A549 (cell line): ENCODE measurements around the gene GTF2A1. TPM values are rescaled to one million over a fixed set of nuclear protein-coding genes. Genes with fewer than 3 reads are reported as not detected.

Experiments used
- ATAC-seq, 2 experiments: fragments of 200-7000 bp in 1 of 2; fragments of >200 bp in 1 of 2; cut with Nextera tagmentation in 1 of 2; cut with Tn5 transposase in 1 of 2; 3 replicates each; pipeline versions ENCODE4 v1.8.0 to v1.9.1; 2018 to 2020; ENCODE audit warnings: mild to moderate bottlenecking in 1 of 2, moderate library complexity in 1 of 2
- CTCF ChIA-PET: fragments of 300-600 bp; sonication (Branson Sonifier 250); formaldehyde crosslinking; extraction: SDS; loops from one replicate; lab custom pipeline; 2021; ENCODE audit warnings: antibody characterized with exemption, inconsistent platforms; lab: Yijun Ruan, JAX
- POLR2A ChIA-PET: fragments of 350-600 bp; formaldehyde crosslinking; extraction: SDS; loops from one replicate; lab custom pipeline; 2021; ENCODE audit warnings: antibody characterized with exemption, inconsistent platforms; lab: Yijun Ruan, JAX
- DNase-seq, 2 experiments: peaks; one replicate each; pipeline versions ENCODE4 v3.0.0 to v3.0.0-alpha.2; 2011 to 2016; ENCODE audit warnings: low read depth in 1 of 2, low spot score in 1 of 2
- FAIRE-seq: peaks from 2 replicates; lab custom pipeline; 2011; peaks lifted over from hg19 to GRCh38; lab: Jason Lieb, UNC
- H3K27ac ChIP-seq, 2 experiments: fragments of >200 bp; sonication (Bioruptor Twin); formaldehyde crosslinking; 3 replicates each; pipeline ENCODE4 v1.5.1; 2016 to 2017
- H3K4me1 ChIP-seq: fragments of >200 bp; sonication (Bioruptor Twin); formaldehyde crosslinking; 3 replicates; pipeline ENCODE4 v1.6.1; 2016
- H3K4me2 ChIP-seq: fragments of >200 bp; sonication (Bioruptor Twin); formaldehyde crosslinking; 3 replicates; pipeline ENCODE4 v1.6.1; 2016
- H3K4me3 ChIP-seq: fragments of >200 bp; sonication (Bioruptor Twin); formaldehyde crosslinking; 3 replicates; pipeline ENCODE4 v1.5.1; 2016
- H3K9me3 ChIP-seq: fragments of >200 bp; sonication (Bioruptor Twin); formaldehyde crosslinking; 3 replicates; pipeline ENCODE4 v1.6.1; 2016
- BHLHE40 ChIP-seq: IDR thresholded peaks from 2 replicates; pipeline ENCODE4 v1.6.1; 2012; ENCODE audit warnings: low read depth, low read length, inconsistent platforms
- CBX2 ChIP-seq: fragments of 200-600 bp; sonication (generic); IDR thresholded peaks from 2 replicates; pipeline ENCODE4 v1.6.1; 2016; ENCODE audit warnings: low read depth, mild to moderate bottlenecking, borderline replicate concordance
- CBX8 ChIP-seq: fragments of 200-600 bp; sonication (generic); IDR thresholded peaks from 2 replicates; pipeline ENCODE4 v1.6.1; 2016
- CEBPB ChIP-seq, 2 experiments: fragments of >200 bp in 1 of 2; sonication (Bioruptor Twin) in 1 of 2; formaldehyde crosslinking in 1 of 2; IDR thresholded peaks; 2 replicates each; pipeline ENCODE4 v1.6.1; 2012 to 2016
- EHF ChIP-seq: fragments of 250-450 bp; sonication (Bioruptor Pico); IDR thresholded peaks from 2 replicates; pipeline ENCODE4 v1.5.0; 2020; ENCODE audit warnings: mild to moderate bottlenecking
- EHMT2 ChIP-seq: fragments of 200-600 bp; sonication (generic); IDR thresholded peaks from 2 replicates; pipeline ENCODE4 v1.6.1; 2016; ENCODE audit warnings: antibody characterized with exemption, low read depth, mild to moderate bottlenecking, moderate library complexity
- FOSB ChIP-seq: fragments of 250-450 bp; sonication (Bioruptor Pico); IDR thresholded peaks from 2 replicates; pipeline ENCODE4 v1.5.0; 2020; ENCODE audit warnings: mild to moderate bottlenecking, moderate library complexity
- HDAC2 ChIP-seq: fragments of 200-600 bp; sonication (generic); IDR thresholded peaks from 2 replicates; pipeline ENCODE4 v1.6.1; 2016
- JUN ChIP-seq, 2 experiments: fragments of >200 bp; sonication (Bioruptor Twin); formaldehyde crosslinking; IDR thresholded peaks; 2 replicates in 1 of 2; 3 replicates in 1 of 2; pipeline ENCODE4 v1.6.1; 2016 to 2017
- JUNB ChIP-seq: fragments of >200 bp; sonication (Bioruptor Twin); formaldehyde crosslinking; IDR thresholded peaks from 2 replicates; pipeline ENCODE4 v1.6.1; 2016
- MAZ ChIP-seq: fragments of 150-350 bp; IDR thresholded peaks from 2 replicates; pipeline ENCODE4 v1.6.1; 2014; ENCODE audit warnings: antibody characterized with exemption, low read depth, low read length, borderline replicate concordance
- MYC ChIP-seq: IDR thresholded peaks from 2 replicates; pipeline ENCODE4 v1.6.1; 2012; ENCODE audit warnings: mild to moderate bottlenecking, inconsistent platforms, low read length, improper control_type of control experiment, borderline replicate concordance
- NR3C1 ChIP-seq: fragments of >200 bp; sonication (Bioruptor Twin); formaldehyde crosslinking; IDR thresholded peaks from 3 replicates; pipeline ENCODE4 v1.6.1; 2017
- POLR2AphosphoS2 ChIP-seq: conservative IDR thresholded peaks from 2 replicates; pipeline ENCODE4 v1.6.1; 2012; ENCODE audit warnings: low read length, improper control_type of control experiment, inconsistent platforms
- RARB ChIP-seq: fragments of 250-450 bp; sonication (Bioruptor Pico); IDR thresholded peaks from 2 replicates; pipeline ENCODE4 v1.8.0; 2021; ENCODE audit warnings: mild to moderate bottlenecking, moderate library complexity
- RCOR1 ChIP-seq: fragments of 150-350 bp; IDR thresholded peaks from 2 replicates; pipeline ENCODE4 v1.6.1; 2014; ENCODE audit warnings: antibody characterized with exemption, low read length, low read depth
- ZC3H11A ChIP-seq: fragments of 450-650 bp; IDR thresholded peaks from 2 replicates; pipeline ENCODE4 v1.6.1; 2014; ENCODE audit warnings: antibody characterized with exemption, mild to moderate bottlenecking
- ZFP36 ChIP-seq: fragments of 450-650 bp; IDR thresholded peaks from 2 replicates; pipeline ENCODE4 v1.6.1; 2014; ENCODE audit warnings: borderline replicate concordance; ENCODE audit not compliant: partially characterized antibody
- WGBS: methylation state at CpG from one replicate; pipeline ENCODE4 v1.1.6; 2017; ENCODE audit errors: missing lambda C conversion rate; 5-methylcytosine and 5-hydroxymethylcytosine counted together
- polyA plus RNA-seq, 4 experiments: library from polyadenylated mRNA; depleted of rRNA in 3 of 4; stranded (reverse); fragments of >200 nt; fragmentation: RNase III in 1 of 4; extraction: RNeasy Plus Mini Kit Qiagen cat#74134 plus additional on column Dnase treatment in 1 of 4; gene quantifications; 2 replicates in 3 of 4; 3 replicates in 1 of 4; pipeline ENCODE4 v1.2.3, GENCODE V29; 2011 to 2017
- TF ChIP-seq, protein P1 (sequence below): fragments of 250-450 bp; sonication (Bioruptor Pico); IDR thresholded peaks from 2 replicates; pipeline ENCODE4 v1.5.0; 2020; ENCODE audit warnings: low read depth, mild to moderate bottlenecking, moderate library complexity
- TF ChIP-seq, protein P2 (sequence below): fragments of 200-600 bp; sonication (generic); IDR thresholded peaks from 2 replicates; pipeline ENCODE4 v1.6.1; 2016; ENCODE audit warnings: antibody characterized with exemption, mild to moderate bottlenecking, moderate library complexity
- TF ChIP-seq, protein P3 (sequence below): fragments of >200 bp; sonication (Bioruptor Twin); formaldehyde crosslinking; IDR thresholded peaks from 3 replicates; pipeline ENCODE4 v1.5.1; 2016
- TF ChIP-seq, protein P4 (sequence below): fragments of 450-650 bp; IDR thresholded peaks from 2 replicates; pipeline ENCODE4 v1.6.1; 2014; ENCODE audit warnings: antibody characterized with exemption

The GTF2A1 gene
- polyA plus RNA-seq, 2 of the 4 experiments (the other 2 are of a cell fraction) = 12.5 to 19.6 TPM

DNA sequence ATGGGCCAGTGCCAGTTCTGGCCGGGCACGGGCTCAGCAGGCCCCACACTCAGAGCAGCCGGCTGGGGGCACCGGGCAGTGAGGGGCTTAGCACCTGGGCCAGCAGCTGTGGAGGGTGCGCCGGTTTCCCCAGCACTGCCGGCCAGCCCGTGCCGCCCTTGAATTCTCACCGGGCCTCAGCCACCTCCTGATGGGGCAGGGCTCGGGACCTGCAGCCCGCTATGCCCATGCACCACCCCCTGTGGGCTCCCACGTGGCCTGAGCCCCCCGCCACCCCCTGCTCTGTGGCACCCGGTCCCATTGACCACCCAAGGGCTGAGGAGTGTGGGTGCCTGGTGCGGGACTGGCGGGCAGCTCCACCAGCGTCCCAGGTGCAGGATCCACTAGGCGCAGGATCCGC, 15.4 kb upstream of the GTF2A1 start:
- Histone ChIP-seq H3K4me1 (no peaks in the 10 kb centered on the region), H3K9me3 (no peaks in the 10 kb centered on the region), H3K27ac (no peak overlapping the region), H3K4me3 (no peak overlapping the region), H3K4me2 (no peak overlapping the region)
- FAIRE-seq (no peak), ATAC-seq (no peak), DNase-seq (no peak)
- ChIA-PET POLR2A (interaction anchor here (1.6 kb wide), 1 partner anchor 15 kb away, joined by 6 read pairs; the partner anchor contains the start of gene GTF2A1), CTCF (interaction anchor here (1.1 kb wide), 1 partner anchor 15 kb away, joined by 3 read pairs; no protein-coding TSS in a partner anchor)
- TF ChIP-seq ZFP36 = no peak
- TF ChIP-seq, protein P1, sequence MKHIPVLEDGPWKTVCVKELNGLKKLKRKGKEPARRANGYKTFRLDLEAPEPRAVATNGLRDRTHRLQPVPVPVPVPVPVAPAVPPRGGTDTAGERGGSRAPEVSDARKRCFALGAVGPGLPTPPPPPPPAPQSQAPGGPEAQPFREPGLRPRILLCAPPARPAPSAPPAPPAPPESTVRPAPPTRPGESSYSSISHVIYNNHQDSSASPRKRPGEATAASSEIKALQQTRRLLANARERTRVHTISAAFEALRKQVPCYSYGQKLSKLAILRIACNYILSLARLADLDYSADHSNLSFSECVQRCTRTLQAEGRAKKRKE = no peak
- no peak for TF ChIP-seq JUN (IDR thresholded peaks at IDR 0.05)
- WGBS = 88% methylated on average over 9 of the region's 20 CpGs

DNA sequence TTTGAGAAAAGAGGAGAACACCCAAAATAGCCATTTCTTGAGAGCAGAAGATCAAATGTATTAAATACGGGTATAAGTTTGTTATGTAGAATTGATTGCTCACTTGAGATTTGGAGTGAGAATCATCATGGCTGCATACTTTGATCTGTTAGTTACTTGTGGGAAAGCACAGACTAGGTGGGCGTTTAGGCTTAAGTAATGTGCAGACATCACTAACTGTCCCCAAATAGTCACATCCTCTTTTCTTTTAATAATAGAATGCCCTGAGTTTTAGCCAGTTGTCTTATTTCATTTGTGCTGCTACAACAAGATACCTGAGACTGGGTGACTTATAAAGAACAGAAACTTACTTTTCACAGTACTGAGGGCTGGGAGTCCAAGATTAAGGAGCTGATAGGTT, 14.3 kb upstream of the GTF2A1 start:
- TF ChIP-seq, protein P2, sequence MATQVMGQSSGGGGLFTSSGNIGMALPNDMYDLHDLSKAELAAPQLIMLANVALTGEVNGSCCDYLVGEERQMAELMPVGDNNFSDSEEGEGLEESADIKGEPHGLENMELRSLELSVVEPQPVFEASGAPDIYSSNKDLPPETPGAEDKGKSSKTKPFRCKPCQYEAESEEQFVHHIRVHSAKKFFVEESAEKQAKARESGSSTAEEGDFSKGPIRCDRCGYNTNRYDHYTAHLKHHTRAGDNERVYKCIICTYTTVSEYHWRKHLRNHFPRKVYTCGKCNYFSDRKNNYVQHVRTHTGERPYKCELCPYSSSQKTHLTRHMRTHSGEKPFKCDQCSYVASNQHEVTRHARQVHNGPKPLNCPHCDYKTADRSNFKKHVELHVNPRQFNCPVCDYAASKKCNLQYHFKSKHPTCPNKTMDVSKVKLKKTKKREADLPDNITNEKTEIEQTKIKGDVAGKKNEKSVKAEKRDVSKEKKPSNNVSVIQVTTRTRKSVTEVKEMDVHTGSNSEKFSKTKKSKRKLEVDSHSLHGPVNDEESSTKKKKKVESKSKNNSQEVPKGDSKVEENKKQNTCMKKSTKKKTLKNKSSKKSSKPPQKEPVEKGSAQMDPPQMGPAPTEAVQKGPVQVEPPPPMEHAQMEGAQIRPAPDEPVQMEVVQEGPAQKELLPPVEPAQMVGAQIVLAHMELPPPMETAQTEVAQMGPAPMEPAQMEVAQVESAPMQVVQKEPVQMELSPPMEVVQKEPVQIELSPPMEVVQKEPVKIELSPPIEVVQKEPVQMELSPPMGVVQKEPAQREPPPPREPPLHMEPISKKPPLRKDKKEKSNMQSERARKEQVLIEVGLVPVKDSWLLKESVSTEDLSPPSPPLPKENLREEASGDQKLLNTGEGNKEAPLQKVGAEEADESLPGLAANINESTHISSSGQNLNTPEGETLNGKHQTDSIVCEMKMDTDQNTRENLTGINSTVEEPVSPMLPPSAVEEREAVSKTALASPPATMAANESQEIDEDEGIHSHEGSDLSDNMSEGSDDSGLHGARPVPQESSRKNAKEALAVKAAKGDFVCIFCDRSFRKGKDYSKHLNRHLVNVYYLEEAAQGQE = no peak
- TF ChIP-seq JUNB = no peak
- no peak for TF ChIP-seq ZC3H11A
- no peak for TF ChIP-seq MYC
- TF ChIP-seq EHMT2 = no peak
- TF ChIP-seq JUN (IDR thresholded peaks at IDR 0.05) = no peak
- no peak for TF ChIP-seq NR3C1
- TF ChIP-seq RCOR1 = no peak
- TF ChIP-seq CBX8 = no peak
- no peak for TF ChIP-seq POLR2AphosphoS2
- no peak for TF ChIP-seq CEBPB (IDR thresholded peaks at IDR 0.05)
- H3K27ac ChIP-seq = no peak overlapping the region
- no peak overlapping the region for H3K4me3 ChIP-seq
- FAIRE-seq = no peak
- WGBS = 22% methylated on average over 2 of the region's 2 CpGs
- CTCF ChIA-PET = no interaction called here
- H3K9me3 ChIP-seq = no peaks in the 10 kb centered on the region
- POLR2A ChIA-PET = no interaction called here
- no peak overlapping the region for H3K4me2 ChIP-seq
- no peak for ATAC-seq
- no peak for DNase-seq
- H3K4me1 ChIP-seq = no peaks in the 10 kb centered on the region

DNA sequence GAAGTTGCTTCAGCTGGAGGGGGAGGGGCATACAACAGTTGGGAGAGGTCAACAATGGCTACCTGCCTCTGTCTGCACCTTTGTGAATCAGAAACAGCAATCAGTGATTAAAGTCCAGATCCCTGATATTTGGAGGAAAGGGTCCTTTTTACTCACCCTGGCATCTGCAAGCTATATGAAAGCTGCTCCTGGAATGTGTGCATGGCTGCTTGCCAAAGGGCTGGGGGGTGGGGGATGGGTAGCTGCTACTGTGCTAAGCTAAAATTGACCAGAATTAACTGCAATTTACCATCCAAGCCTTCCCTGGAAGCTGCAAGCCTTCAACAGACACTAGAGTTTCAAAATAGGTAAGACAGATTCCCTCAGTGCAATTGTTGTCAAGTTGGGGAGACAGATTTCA, 13.5 kb upstream of the GTF2A1 start:
- Histone ChIP-seq H3K9me3 (no peaks in the 10 kb centered on the region), H3K4me2 (no peak overlapping the region), H3K4me3 (no peak overlapping the region), H3K4me1 (no peaks in the 10 kb centered on the region), H3K27ac (no peak overlapping the region)
- no peak for ATAC-seq
- CTCF ChIA-PET = interaction anchor here (1.2 kb wide), 1 partner anchor 11 kb away, joined by 3 read pairs; no protein-coding TSS in a partner anchor
- no peak for DNase-seq
- POLR2A ChIA-PET = interaction anchor here (1.2 kb wide), 1 partner anchor 13 kb away, joined by 9 read pairs; the partner anchor contains the start of gene GTF2A1
- TF ChIP-seq RCOR1 (no peak), EHF (CRISPR knock-in tag) (no peak), BHLHE40 (no peak), CBX2 (no peak), EHMT2 (no peak), HDAC2 (no peak), MAZ (no peak), ZFP36 (no peak), RARB (CRISPR knock-in tag) (no peak), MYC (no peak), FOSB (no peak), CBX8 (no peak)
- TF ChIP-seq, protein P2 = no peak
- TF ChIP-seq, protein P3, sequence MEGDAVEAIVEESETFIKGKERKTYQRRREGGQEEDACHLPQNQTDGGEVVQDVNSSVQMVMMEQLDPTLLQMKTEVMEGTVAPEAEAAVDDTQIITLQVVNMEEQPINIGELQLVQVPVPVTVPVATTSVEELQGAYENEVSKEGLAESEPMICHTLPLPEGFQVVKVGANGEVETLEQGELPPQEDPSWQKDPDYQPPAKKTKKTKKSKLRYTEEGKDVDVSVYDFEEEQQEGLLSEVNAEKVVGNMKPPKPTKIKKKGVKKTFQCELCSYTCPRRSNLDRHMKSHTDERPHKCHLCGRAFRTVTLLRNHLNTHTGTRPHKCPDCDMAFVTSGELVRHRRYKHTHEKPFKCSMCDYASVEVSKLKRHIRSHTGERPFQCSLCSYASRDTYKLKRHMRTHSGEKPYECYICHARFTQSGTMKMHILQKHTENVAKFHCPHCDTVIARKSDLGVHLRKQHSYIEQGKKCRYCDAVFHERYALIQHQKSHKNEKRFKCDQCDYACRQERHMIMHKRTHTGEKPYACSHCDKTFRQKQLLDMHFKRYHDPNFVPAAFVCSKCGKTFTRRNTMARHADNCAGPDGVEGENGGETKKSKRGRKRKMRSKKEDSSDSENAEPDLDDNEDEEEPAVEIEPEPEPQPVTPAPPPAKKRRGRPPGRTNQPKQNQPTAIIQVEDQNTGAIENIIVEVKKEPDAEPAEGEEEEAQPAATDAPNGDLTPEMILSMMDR = no peak
- TF ChIP-seq, protein P4, sequence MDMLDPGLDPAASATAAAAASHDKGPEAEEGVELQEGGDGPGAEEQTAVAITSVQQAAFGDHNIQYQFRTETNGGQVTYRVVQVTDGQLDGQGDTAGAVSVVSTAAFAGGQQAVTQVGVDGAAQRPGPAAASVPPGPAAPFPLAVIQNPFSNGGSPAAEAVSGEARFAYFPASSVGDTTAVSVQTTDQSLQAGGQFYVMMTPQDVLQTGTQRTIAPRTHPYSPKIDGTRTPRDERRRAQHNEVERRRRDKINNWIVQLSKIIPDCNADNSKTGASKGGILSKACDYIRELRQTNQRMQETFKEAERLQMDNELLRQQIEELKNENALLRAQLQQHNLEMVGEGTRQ = no peak
- no peak for FAIRE-seq
